GM12872 (cell line): ENCODE data around the gene LRP1B.

Experiments
- TF ChIP-seq, protein P1 (sequence below): IDR thresholded peaks from 3 replicates; pipeline ENCODE4 v1.5.1; 2011; ENCODE audit warnings: low read depth, mild to moderate bottlenecking, low read length, moderate library complexity; ENCODE audit not compliant: insufficient read depth

LRP1B gene

DNA sequence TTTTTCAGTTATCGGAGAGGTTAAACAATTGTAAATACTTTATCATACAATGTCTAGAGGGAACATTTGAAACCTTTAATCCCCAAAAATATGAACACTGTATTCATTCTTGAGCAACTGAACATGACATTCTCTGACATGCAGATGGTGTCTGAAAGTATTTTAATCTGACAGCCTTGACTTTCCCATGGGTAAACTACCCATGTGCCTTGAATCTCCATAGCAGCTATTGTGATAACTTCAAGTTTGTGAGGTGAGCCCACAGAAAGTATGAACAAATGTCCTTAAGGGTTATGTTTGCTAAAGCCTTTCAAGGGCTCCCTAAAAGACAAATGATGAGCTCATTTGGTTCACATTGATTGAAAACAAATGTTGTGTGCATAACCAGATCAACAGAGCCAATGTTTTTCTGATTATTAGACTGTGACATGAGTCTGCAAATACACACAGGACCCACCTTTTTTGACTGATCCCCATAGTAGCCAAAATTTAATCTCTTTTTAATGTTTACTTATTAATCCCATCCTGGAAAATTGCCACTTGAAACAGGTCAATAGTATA lies 1326.0 kb downstream of the LRP1B start:
- TF ChIP-seq, protein P1, sequence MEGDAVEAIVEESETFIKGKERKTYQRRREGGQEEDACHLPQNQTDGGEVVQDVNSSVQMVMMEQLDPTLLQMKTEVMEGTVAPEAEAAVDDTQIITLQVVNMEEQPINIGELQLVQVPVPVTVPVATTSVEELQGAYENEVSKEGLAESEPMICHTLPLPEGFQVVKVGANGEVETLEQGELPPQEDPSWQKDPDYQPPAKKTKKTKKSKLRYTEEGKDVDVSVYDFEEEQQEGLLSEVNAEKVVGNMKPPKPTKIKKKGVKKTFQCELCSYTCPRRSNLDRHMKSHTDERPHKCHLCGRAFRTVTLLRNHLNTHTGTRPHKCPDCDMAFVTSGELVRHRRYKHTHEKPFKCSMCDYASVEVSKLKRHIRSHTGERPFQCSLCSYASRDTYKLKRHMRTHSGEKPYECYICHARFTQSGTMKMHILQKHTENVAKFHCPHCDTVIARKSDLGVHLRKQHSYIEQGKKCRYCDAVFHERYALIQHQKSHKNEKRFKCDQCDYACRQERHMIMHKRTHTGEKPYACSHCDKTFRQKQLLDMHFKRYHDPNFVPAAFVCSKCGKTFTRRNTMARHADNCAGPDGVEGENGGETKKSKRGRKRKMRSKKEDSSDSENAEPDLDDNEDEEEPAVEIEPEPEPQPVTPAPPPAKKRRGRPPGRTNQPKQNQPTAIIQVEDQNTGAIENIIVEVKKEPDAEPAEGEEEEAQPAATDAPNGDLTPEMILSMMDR, result no peak

DNA sequence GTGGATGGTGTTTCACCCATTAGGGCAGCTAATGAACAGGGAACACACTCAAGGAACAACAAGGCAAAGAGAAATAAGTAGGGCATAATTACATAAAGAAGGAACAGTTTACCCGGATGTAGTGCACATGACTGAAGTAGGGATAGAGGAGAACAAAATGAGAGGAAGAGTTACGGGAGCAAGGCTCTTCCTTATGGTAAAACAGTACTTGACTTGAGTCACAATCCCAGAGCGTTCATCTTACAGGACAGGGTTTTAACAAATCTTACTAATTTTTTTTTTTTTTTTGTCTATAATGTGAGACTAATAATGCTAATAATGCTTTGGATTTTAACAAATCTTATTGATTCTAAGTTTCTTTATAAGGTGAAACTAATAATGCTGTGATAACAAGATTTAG lies 1329.5 kb downstream of the LRP1B start:
- TF ChIP-seq, protein P1, result no peak

DNA sequence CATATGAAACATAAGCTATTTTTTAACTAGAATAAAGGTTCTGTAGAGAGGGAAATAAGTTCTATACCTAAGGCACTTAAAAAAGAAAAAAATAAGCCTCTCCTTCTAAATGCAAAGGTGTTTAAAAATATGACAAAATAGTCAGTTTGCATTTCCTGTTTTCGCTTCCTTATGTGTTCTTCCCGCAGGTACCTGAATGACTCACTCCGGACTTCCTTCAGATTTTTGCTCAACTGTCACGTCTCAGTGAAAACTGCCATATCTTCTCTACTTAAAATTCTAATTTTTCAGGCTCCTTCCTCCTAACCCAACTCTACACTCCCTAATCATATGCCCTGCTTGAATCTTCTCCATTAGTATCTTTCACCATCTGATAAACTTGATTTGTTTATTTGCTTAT lies 1333.1 kb downstream of the LRP1B start:
- TF ChIP-seq, protein P1, result no peak

DNA sequence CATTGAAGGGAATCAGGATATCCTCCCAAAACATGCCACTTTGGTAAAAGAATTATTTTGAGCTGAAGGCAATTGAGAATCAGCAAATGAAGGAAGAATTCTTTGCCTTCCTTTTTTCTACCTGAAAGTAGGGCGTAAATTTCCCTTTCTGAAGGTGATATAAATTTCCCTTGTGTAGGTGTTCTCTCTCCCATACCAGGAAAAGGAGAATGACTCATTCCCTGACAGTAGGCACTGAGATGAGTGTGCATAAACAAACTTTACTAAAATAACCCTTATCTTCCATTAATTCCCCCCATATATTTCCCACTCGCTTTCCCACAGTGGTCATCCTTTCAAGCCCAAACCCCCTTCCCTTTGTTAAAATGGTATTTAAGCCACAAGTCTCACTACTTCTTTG lies 1339.0 kb downstream of the LRP1B start:
- TF ChIP-seq, protein P1, result no peak

DNA sequence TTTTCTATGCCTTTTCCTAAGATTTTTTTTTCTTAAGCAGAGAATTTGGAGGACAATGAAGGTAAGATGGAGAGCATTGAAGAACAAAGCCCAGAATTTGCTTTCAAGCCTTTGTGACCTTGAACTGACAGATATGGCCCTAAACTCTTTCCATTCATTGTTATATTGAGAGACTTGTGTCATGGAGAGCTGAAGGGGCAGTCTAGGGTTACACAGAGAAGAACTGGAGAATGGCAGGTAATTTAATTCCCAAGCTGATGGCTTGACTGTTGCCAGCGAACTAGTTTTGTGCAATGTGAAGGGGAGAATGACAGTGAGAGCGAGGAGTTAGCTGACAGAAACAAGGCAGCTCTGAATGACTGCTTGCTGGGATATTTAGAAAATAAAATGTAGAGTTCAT lies 1344.2 kb downstream of the LRP1B start:
- TF ChIP-seq, protein P1, result no peak

DNA sequence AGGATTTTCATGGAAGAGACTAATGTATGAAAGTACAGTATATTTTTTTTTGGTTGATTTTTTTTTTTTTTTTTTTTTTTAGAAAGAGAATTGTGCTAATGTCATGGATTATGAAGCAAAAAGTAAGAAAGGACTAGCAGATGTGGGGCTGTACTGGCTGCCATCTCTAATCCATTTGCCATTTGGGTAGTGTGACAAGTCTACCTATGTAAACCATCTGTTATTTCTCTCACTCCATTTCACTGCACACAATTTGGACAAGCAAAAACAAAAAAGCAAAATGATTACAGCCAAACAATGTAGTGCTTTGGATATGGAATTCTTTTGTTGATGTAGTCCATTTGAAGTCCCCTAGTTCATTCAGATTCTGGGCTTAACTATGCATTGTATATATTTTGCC lies 1355.4 kb downstream of the LRP1B start:
- TF ChIP-seq, protein P1, result no peak

DNA sequence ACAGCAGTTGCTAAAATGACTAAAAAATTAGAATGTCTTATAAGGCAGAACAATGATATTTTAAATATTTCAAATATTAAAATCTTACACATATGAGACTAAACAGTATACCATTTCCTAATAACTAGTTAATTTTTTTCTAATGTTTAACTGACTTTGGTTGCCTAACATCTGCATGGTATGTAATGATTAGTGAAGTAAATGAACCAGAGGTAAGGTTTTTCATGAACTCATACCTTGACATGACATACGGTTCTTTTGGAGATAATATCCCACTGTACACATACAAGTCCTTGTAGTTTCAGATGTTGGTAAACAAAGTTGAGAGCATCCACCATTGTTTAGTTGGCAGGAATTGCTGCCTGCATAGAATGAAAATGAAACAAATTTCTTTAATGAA lies 1360.2 kb downstream of the LRP1B start:
- TF ChIP-seq, protein P1, result no peak

DNA sequence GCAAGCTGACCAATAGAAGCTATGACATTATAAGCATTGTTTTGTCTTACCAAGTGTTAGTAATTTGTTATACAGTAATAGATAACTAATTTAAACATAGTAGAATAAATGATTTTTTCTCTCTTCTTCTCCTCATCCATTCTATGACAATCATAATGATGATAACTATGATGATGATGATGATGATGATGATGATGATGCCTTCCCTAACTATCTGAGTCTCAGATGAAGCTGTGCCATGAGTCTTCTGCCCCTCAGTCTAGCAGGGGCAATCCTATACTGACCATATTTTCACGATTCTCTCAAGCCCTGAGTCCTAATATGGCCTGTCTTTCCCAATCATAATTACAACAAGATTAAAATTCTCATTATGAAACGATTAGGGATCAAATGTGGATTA lies 1369.0 kb downstream of the LRP1B start:
- TF ChIP-seq, protein P1, result no peak
